Stomach smooth muscle (tissue), 2 donors: ENCODE measurements around the gene CTSD.

Experiments
- H3K27ac ChIP-seq: one replicate; pipeline ENCODE4 v1.7.0; 2013; ENCODE audit warnings: mild to moderate bottlenecking, low read length, inconsistent platforms
- H3K27me3 ChIP-seq, 2 donors: one replicate each; pipeline ENCODE4 v1.7.0; 2013; ENCODE audit warnings: low read length in 2 of 2; ENCODE audit not compliant: insufficient read depth in 2 of 2, control insufficient read depth in 1 of 2
- H3K36me3 ChIP-seq, 2 donors: one replicate each; pipeline ENCODE4 v1.7.0; 2013; ENCODE audit warnings: low read length in 2 of 2; ENCODE audit not compliant: control insufficient read depth in 2 of 2, insufficient read depth in 2 of 2
- H3K4me1 ChIP-seq: one replicate; pipeline ENCODE4 v1.7.0; 2013; ENCODE audit warnings: low read length; ENCODE audit not compliant: control insufficient read depth, insufficient read depth
- H3K4me3 ChIP-seq, 2 donors: one replicate each; pipeline ENCODE4 v1.7.0; 2013; ENCODE audit warnings: low read length in 2 of 2
- H3K9ac ChIP-seq, 2 donors: one replicate each; pipeline ENCODE4 v1.7.0; 2013; ENCODE audit warnings: low read length in 2 of 2, mild to moderate bottlenecking in 1 of 2
- H3K9me3 ChIP-seq, 2 donors: one replicate each; pipeline ENCODE4 v1.7.0; 2013; ENCODE audit warnings: low read length in 2 of 2; ENCODE audit not compliant: control insufficient read depth in 2 of 2
- donor health status: healthy.
- donor health status: Pancreatic carcinoma.

CTSD gene

DNA sequence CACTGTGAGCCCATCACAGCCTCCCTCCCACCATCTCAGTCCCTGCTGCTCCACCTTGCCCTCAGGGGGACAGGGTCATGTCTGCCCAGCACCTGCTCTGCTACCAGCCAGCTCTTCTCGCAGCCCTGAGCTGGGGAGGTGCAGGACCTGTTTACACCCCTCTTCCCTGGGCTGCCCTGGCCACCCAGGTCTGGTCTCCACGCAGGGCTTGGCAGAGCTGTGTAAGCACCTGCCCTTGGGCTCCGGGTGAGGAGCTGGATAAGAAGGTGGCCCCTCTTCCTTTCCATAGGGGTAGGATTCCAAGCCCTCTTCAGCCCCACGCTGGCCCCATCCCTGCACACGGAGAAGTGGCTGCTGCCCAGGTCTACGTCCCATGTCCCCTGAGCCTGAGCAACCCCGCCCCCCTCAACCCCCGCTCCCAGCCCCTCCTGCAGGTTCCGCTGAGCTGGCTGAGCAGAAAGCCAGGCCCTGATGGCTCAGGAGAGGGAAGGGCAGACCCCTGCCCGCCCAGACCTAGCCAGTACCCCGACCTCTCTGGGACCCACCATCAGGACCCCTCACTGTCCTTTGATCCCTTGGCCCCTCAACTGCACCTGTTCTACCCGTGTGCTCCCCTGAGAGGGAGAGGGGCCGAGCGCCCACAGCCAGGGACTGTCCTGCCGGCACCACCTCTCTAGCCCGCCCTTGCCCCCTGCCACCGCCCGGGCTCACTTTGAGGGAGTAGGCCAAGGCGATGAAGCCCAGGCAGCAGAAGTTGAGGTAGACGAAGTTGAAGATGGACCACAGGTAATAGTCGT is 16.6 kb downstream of the CTSD start:
- H3K9me3 ChIP-seq = no peaks in the 10 kb centered on the region
- H3K27me3 ChIP-seq = peaks cover 13 to 21% of the 10 kb centered on the region in 2 donors
- no peak overlapping the region for H3K4me3 ChIP-seq
- no peaks in the 10 kb centered on the region for H3K36me3 ChIP-seq
- H3K9ac ChIP-seq = no peak overlapping the region
- H3K27ac ChIP-seq = no peak overlapping the region
- peaks cover 24% of the 10 kb centered on the region for H3K4me1 ChIP-seq

DNA sequence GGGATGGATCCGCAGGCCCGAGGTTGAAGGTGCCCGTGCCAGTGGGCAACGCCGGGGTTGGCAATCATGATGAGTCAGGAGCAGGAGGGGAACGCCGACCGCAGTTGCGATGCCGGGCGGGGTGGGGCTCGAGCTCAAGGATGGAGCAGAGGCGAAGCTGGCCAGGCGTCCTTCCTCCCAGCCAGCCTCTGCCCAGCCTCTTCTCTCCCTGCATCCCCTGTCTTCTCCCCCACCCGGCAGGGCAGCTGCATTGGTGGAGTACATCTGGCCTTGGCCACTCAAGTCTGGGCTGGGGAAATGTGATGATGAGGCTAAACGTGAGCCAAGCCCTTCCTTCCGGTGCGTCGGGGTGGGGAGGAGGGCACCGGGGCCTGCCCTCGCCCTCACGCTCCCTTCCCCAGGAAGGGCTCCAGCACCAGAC is 17.2 kb downstream of the CTSD start:
- no peaks in the 10 kb centered on the region for H3K36me3 ChIP-seq
- H3K27me3 ChIP-seq = peaks cover 13 to 21% of the 10 kb centered on the region in 2 donors
- H3K27ac ChIP-seq = no peak overlapping the region
- H3K9me3 ChIP-seq = no peaks in the 10 kb centered on the region
- H3K4me3 ChIP-seq = no peak overlapping the region
- H3K9ac ChIP-seq = no peak overlapping the region
- peaks cover 24% of the 10 kb centered on the region for H3K4me1 ChIP-seq

DNA sequence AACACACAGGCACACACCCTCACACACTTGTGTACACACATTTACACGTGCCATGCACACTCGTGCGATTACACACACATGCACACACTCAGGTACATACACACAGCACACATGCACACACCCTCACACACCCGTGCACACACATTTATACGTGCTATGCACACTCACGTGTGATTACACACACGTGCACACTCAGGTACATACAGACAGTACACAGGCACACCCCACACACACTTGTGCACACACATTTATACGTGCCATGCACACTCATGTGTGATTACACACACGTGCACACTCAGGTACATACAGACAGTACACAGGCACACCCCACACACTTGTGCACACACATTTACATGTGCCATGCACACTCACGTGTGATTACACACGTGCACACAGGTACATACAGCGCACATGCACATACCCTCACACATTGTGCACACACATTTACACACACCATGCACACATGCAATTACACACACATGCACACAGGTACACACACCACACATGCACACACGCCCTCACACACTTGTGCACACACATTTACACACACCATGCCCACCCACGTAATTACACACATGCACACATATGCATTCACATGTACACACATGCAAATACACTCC is 17.9 kb downstream of the CTSD start:
- H3K9me3 ChIP-seq = no peaks in the 10 kb centered on the region
- peaks cover 13 to 21% of the 10 kb centered on the region in 2 donors for H3K27me3 ChIP-seq
- H3K27ac ChIP-seq = no peak overlapping the region
- H3K9ac ChIP-seq = no peak overlapping the region
- H3K4me3 ChIP-seq = no peak overlapping the region
- H3K36me3 ChIP-seq = no peaks in the 10 kb centered on the region
- peaks cover 18% of the 10 kb centered on the region for H3K4me1 ChIP-seq

DNA sequence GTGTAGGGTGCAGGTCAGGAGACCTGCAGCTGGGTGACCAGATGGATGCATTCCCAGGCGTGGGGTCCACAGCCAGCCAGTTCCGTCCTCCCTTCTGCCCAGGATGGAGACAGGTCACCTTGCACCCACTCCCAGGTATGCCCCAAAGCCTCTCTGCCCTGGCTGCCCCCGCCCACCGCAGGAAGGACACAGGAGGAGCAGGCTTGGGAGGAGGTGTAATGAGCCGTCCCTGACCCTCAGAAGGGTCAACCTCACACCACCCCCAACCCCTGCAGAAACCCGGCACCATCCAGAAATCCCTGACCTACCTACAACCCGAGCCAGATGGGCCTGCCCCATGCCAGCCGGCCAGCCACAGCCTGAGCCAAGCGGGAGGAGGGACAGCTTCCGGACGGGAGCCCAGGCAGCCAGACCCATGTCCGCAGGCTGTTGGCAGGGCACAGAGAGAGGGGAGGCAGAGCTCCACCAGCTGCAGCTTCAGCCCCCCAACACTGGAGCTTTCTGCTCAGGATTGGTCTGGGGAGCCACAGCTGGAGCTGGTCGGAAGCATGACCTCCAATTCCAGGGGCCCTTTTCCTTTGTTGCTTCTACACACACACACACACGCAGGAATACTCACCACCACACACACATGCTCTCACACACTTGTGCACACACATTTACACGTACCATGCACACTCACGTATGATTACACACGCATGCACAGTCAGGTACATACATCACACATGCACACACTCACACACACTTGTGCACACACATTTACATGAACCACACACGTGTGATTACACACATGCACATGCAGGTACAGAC is 18.6 kb downstream of the CTSD start:
- H3K9me3 ChIP-seq = no peaks in the 10 kb centered on the region
- H3K27me3 ChIP-seq = peaks cover 8 to 22% of the 10 kb centered on the region in 2 donors
- peaks cover 16% of the 10 kb centered on the region for H3K4me1 ChIP-seq
- H3K27ac ChIP-seq = no peak overlapping the region
- no peak overlapping the region for H3K9ac ChIP-seq
- no peaks in the 10 kb centered on the region for H3K36me3 ChIP-seq
- no peak overlapping the region for H3K4me3 ChIP-seq

DNA sequence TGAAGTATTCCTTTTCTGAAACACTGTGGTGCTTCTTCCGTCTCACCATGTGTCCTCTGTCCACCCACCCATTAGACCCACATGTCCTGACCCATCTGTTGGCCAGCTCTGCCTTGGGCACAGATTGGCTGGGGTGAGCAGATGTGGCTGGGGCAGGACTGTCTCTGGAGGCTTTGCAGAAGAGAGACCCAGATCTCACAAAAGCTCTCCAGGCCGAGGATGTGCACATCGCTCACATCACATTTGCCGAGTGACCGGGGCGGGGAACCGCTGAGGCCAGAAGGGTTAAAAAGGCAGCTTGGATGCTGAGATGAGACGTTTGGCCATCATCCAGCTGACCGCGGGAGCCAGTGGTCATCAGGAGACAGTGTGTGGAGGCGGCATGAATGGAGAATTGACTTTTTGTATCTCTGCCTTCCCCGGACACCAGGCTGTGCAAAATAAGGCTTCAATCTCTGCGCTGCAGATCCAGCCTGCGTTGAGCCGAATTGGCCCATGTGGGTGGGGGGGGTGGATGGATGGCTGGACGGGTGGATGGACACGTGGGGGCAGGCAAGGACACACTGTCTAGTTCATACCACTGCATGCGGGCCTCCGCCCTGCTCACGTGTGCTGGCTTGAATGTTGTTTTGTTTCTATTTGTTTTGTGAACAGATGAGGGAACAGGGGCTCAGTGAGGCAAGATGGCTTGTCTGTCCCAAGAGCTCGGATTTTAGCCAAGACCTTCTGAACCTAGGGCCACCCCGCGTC is 19.4 kb downstream of the CTSD start:
- Histone ChIP-seq H3K9ac (no peak overlapping the region), H3K4me1 (peaks cover 11% of the 10 kb centered on the region), H3K4me3 (no peak overlapping the region), H3K27me3 (peaks cover 4 to 14% of the 10 kb centered on the region in 2 donors), H3K36me3 (no peaks in the 10 kb centered on the region), H3K27ac (no peak overlapping the region), H3K9me3 (no peaks in the 10 kb centered on the region)

DNA sequence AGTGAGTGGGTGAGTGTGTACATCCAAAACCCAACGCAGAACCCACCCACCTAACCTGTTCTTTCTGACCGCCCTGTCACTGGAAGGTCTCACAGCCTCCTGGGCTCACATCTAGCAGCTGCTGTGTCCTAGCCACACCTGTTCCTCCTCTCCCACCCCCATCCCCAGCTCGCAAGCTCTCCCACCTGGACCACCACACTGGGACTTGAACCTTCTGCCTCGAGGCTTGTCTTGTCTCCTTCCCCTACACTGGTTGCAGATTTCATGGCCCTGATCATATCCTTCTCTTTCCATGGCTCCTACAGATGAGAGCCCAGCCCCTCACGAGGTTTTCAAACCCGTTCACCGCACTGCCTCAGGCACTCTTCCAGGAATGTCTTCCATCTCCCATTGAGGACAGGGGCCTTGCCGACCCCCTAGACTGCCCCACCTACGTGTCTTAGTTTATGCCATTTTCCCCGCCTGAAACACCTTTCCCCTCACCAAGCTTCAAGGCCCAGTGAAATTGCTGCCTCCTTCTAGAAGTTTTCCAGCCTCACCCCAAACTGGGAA is 20.1 kb downstream of the CTSD start:
- no peak overlapping the region for H3K27ac ChIP-seq

DNA sequence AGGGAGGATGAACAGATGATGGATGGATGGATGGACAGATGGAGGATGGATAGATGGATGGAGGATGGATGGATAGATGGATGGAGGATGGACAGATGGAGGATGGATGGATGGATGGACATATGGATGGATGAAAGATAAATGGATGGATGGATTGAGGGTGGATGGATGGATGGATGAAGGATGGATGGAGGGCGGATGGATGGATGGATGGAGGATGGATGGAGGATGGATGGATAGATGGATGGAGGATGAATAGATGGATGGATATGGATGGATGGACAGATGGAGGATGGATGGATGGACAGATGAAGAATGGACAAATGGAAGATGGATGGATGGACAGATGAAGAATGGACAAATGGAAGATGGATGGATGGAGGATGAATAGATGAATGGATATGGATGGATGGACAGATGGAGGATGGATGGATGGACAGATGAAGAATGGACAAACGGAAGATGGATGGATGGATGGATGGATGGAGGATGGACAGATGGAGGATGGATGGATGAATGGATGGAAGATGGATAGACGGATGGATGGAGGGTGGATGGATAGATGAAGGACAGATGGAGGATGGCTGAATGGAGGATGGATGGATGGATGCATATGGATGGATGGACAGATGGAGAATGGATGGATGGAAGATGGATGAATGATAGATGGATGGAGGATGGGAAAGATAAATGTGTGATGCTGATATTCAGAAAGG is 20.7 kb downstream of the CTSD start:
- Histone ChIP-seq H3K27ac (no peak overlapping the region), H3K27me3 (peaks cover 4 to 9% of the 10 kb centered on the region in 2 donors), H3K9me3 (no peaks in the 10 kb centered on the region), H3K9ac (no peak overlapping the region), H3K36me3 (no peaks in the 10 kb centered on the region), H3K4me3 (no peak overlapping the region), H3K4me1 (no peaks in the 10 kb centered on the region)

More for the DNA sequence above, 20.1 kb downstream of the CTSD start:
- peaks cover 5% of the 10 kb centered on the region for H3K4me1 ChIP-seq
- H3K9me3 ChIP-seq = no peaks in the 10 kb centered on the region
- no peaks in the 10 kb centered on the region for H3K36me3 ChIP-seq
- H3K27me3 ChIP-seq = peaks cover 4 to 9% of the 10 kb centered on the region in 2 donors
- no peak overlapping the region for H3K4me3 ChIP-seq
- H3K9ac ChIP-seq = no peak overlapping the region

DNA sequence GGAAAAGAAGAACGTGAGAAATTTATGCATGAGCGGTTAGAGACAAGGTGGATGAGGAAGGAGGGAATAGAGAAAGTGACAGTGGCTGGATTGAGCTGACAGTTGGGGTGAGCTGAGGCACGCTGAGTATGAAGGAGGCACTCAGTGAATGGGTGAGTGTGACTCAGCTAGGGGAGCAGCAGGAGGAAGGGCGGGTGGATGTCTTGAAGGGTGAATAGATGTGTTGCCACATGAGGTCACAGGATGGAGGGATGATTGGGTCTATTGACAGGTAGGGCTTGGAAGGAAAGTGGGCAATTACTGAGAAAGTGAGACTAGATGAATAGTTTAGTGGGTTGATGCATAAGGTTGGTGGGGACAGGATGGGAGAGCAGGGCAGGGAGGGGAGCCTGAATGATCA is 21.4 kb downstream of the CTSD start:
- Histone ChIP-seq H3K9ac (no peak overlapping the region), H3K9me3 (peaks cover 0 to 3% of the 10 kb centered on the region in 2 donors), H3K4me1 (no peaks in the 10 kb centered on the region), H3K27ac (no peak overlapping the region), H3K27me3 (peaks cover 6 to 12% of the 10 kb centered on the region in 2 donors), H3K4me3 (no peak overlapping the region), H3K36me3 (no peaks in the 10 kb centered on the region)

DNA sequence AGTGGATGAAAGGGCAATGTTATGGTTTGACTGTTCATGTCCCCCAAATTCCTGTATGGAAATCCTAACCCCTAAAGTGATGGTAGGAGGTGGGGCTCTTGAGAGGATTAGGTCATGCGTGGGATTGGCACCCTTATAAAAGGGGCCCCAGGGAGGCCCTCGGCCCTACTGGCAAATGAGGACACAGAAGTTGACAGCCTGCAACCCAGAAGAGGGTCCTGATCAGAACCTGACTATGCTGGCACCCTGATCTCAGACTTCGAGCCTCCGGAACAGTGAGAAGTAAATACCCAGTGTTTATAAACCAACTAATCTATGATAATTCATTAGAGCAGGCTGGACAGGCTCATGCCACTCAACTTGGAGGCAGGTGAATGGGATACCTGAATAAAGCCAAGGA is 22.0 kb downstream of the CTSD start:
- Histone ChIP-seq H3K27ac (no peak overlapping the region), H3K4me1 (no peaks in the 10 kb centered on the region), H3K36me3 (no peaks in the 10 kb centered on the region), H3K9me3 (peaks cover 1 to 9% of the 10 kb centered on the region in 2 donors), H3K4me3 (no peak overlapping the region), H3K27me3 (peaks cover 10 to 13% of the 10 kb centered on the region in 2 donors), H3K9ac (no peak overlapping the region)
